Loucy (cell line): ENCODE data around the gene AP2A1.

Experiments used
- H2AFZ ChIP-seq: fragments of 200-600 bp; sonication (generic); 2 replicates; pipeline ENCODE4 v1.6.0; 2016; ENCODE audit warnings: antibody characterized with exemption, mild to moderate bottlenecking, low read length, moderate library complexity
- H3F3A ChIP-seq: fragments of 200-600 bp; 2 replicates; pipeline ENCODE4 v1.6.0; 2016; ENCODE audit warnings: antibody characterized with exemption, low read depth, mild to moderate bottlenecking
- H3K27me3 ChIP-seq: fragments of 200-600 bp; sonication (generic); 2 replicates; pipeline ENCODE4 v1.6.1; 2014; ENCODE audit warnings: low read length, mild to moderate bottlenecking; ENCODE audit not compliant: insufficient read depth, poor library complexity, severe bottlenecking
- H3K36me3 ChIP-seq: fragments of 200-600 bp; sonication (generic); 2 replicates; pipeline ENCODE4 v1.6.1; 2016; ENCODE audit warnings: low read length; ENCODE audit not compliant: insufficient read depth
- H3K4me1 ChIP-seq: fragments of 200-600 bp; sonication (generic); 2 replicates; pipeline ENCODE4 v1.5.1; 2014; ENCODE audit warnings: low read length, mild to moderate bottlenecking; ENCODE audit not compliant: insufficient read depth, poor library complexity, severe bottlenecking
- H3K4me2 ChIP-seq: fragments of 200-600 bp; sonication (generic); 2 replicates; pipeline ENCODE4 v1.6.0; 2014; ENCODE audit warnings: antibody characterized with exemption, low read length, low read depth, mild to moderate bottlenecking; ENCODE audit not compliant: poor library complexity, severe bottlenecking
- H3K4me3 ChIP-seq: fragments of 200-600 bp; sonication (generic); 2 replicates; pipeline ENCODE4 v1.5.1; 2014; ENCODE audit warnings: low read length, mild to moderate bottlenecking, mixed read lengths; ENCODE audit not compliant: poor library complexity, severe bottlenecking
- H3K79me2 ChIP-seq: fragments of 200-600 bp; sonication (generic); 2 replicates; pipeline ENCODE4 v1.6.1; 2014; ENCODE audit warnings: low read length; ENCODE audit not compliant: insufficient read depth
- H3K9ac ChIP-seq: fragments of 200-600 bp; sonication (generic); 2 replicates; pipeline ENCODE4 v1.6.0; 2014; ENCODE audit warnings: mild to moderate bottlenecking, low read depth, low read length, moderate library complexity; ENCODE audit not compliant: poor library complexity, severe bottlenecking
- H3K9me2 ChIP-seq: fragments of 200-600 bp; sonication (generic); replicated peaks from 2 replicates; pipeline ENCODE4 v1.6.1; 2016; ENCODE audit warnings: low read depth, low read length, mixed read lengths
- H3K9me3 ChIP-seq: fragments of 200-600 bp; sonication (generic); 2 replicates; pipeline ENCODE4 v1.6.1; 2014; ENCODE audit warnings: mild to moderate bottlenecking, antibody characterized with exemption, low read length, low read depth; ENCODE audit not compliant: insufficient read depth
- H4K20me1 ChIP-seq: fragments of 200-600 bp; sonication (generic); 2 replicates; pipeline ENCODE4 v1.6.0; 2014; ENCODE audit warnings: antibody characterized with exemption, low read length, mild to moderate bottlenecking; ENCODE audit not compliant: insufficient read depth, poor library complexity, severe bottlenecking
- EZH2phosphoT487 ChIP-seq: fragments of 200-600 bp; IDR thresholded peaks from 2 replicates; pipeline ENCODE4 v1.6.1; 2018; ENCODE audit warnings: antibody characterized with exemption, mild to moderate bottlenecking, moderate library complexity, borderline replicate concordance
- TF ChIP-seq, protein P1 (sequence below): fragments of 200-600 bp; sonication (generic); conservative IDR thresholded peaks from 2 replicates; pipeline ENCODE4 v1.5.1; 2014; ENCODE audit warnings: mild to moderate bottlenecking, antibody characterized with exemption, low read length

The AP2A1 gene

DNA sequence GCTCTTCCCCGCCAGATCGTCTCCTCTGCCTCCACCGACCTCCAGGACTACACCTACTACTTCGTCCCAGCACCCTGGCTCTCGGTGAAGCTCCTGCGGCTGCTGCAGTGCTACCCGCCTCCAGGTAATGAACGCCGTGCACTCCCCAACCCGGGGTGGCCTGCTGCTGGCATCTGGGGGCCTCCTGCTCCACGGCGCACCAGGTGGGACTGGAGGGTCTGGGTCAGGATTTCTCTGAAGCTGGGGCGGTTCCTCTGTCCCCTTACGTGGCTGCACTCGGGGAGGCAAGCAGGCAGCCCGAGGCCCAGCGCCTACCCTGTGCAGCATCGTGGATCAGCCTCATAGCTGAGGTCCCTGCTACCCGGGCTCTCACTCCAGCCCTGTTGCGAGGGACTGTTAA is 28.8 kb downstream of the AP2A1 start:
- Histone ChIP-seq H3K36me3 (peaks cover 73% of the 10 kb centered on the region; the same call in 1 of the 2 replicates), H3K9me2 (no peaks in the 10 kb centered on the region), H3K9ac (no peak overlapping the region), H4K20me1 (no peaks in the 10 kb centered on the region), H3K4me1 (no peaks in the 10 kb centered on the region), H3K27me3 (no peaks in the 10 kb centered on the region), H3K79me2 (no peaks in the 10 kb centered on the region), H3K9me3 (no peaks in the 10 kb centered on the region), H3K4me3 (no peak overlapping the region), H3F3A (no peaks in the 10 kb centered on the region), H3K4me2 (no peak overlapping the region), H2AFZ (no peak overlapping the region)
- TF ChIP-seq, protein P1, sequence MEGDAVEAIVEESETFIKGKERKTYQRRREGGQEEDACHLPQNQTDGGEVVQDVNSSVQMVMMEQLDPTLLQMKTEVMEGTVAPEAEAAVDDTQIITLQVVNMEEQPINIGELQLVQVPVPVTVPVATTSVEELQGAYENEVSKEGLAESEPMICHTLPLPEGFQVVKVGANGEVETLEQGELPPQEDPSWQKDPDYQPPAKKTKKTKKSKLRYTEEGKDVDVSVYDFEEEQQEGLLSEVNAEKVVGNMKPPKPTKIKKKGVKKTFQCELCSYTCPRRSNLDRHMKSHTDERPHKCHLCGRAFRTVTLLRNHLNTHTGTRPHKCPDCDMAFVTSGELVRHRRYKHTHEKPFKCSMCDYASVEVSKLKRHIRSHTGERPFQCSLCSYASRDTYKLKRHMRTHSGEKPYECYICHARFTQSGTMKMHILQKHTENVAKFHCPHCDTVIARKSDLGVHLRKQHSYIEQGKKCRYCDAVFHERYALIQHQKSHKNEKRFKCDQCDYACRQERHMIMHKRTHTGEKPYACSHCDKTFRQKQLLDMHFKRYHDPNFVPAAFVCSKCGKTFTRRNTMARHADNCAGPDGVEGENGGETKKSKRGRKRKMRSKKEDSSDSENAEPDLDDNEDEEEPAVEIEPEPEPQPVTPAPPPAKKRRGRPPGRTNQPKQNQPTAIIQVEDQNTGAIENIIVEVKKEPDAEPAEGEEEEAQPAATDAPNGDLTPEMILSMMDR, result no peak
- no peak for TF ChIP-seq EZH2phosphoT487

DNA sequence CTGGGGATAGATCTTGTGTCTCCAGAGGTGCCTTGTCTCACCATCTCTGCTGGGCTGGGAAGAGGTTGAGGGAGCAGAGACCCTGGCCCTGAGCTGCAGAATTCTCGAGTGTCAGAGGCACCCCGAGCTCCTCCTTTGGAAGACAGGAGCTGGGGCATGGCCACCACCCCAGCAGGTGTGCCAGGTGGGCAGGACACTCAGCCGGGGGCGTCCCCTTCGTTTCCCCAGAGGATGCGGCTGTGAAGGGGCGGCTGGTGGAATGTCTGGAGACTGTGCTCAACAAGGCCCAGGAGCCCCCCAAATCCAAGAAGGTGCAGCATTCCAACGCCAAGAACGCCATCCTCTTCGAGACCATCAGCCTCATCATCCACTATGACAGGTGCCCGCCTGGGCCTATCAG is 31.8 kb downstream of the AP2A1 start:
- Histone ChIP-seq H3K36me3 (peaks cover 76% of the 10 kb centered on the region; the same call in 1 of the 2 replicates), H3K4me3 (no peak overlapping the region), H4K20me1 (no peaks in the 10 kb centered on the region), H3K4me1 (no peaks in the 10 kb centered on the region), H3K9me2 (no peaks in the 10 kb centered on the region), H3K27me3 (no peaks in the 10 kb centered on the region), H3K4me2 (no peak overlapping the region), H3K9me3 (no peaks in the 10 kb centered on the region), H3F3A (no peaks in the 10 kb centered on the region), H3K79me2 (no peaks in the 10 kb centered on the region), H3K9ac (no peak overlapping the region), H2AFZ (no peak overlapping the region)
- no peak for TF ChIP-seq EZH2phosphoT487
- TF ChIP-seq, protein P1, result no peak

DNA sequence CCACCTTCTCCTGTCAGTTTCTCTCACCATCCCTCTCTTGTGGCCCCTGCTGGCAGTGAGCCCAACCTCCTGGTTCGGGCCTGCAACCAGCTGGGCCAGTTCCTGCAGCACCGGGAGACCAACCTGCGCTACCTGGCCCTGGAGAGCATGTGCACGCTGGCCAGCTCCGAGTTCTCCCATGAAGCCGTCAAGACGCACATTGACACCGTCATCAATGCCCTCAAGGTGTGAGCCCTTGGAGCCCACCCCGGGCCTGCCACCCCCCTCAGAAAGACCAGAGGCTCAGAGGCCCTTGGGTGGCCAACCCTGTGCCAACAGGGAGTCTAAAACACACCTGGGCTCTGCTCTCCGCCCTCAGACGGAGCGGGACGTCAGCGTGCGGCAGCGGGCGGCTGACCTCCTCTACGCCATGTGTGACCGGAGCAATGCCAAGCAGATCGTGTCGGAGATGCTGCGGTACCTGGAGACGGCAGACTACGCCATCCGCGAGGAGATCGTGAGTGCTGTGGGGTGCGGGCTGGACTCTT is 32.5 kb downstream of the AP2A1 start:
- Histone ChIP-seq H3K4me2 (no peak overlapping the region), H3K4me1 (no peaks in the 10 kb centered on the region), H3F3A (no peaks in the 10 kb centered on the region), H3K27me3 (no peaks in the 10 kb centered on the region), H3K36me3 (peaks cover 78% of the 10 kb centered on the region; the same call in 1 of the 2 replicates), H3K9me3 (no peaks in the 10 kb centered on the region), H3K4me3 (no peak overlapping the region), H3K9me2 (no peaks in the 10 kb centered on the region), H4K20me1 (no peaks in the 10 kb centered on the region), H2AFZ (no peak overlapping the region), H3K9ac (no peak overlapping the region), H3K79me2 (no peaks in the 10 kb centered on the region)
- TF ChIP-seq, protein P1, result no peak
- TF ChIP-seq EZH2phosphoT487, result no peak
